K562 (cell line): ENCODE data around the gene CRB2. TPM values are rescaled to one million over a fixed set of nuclear protein-coding genes. Genes with fewer than 3 reads are reported as not detected.
A peak's percentile ranks its signal among the peaks of the same experiment; 100 is the strongest.

Experiments
- FUS ChIP-seq: fragments of 200-400 bp; formaldehyde crosslinking; optimal IDR thresholded peaks from 2 replicates; pipeline ENCODE3; 2017; ENCODE audit warnings: low read depth, low read length
- MBD2 ChIP-seq: sonication (generic); IDR thresholded peaks from 2 replicates; pipeline ENCODE4 v1.6.1; 2016; ENCODE audit warnings: low read depth, borderline replicate concordance
- ZNF24 ChIP-seq: fragments of 450-650 bp; IDR thresholded peaks from 2 replicates; pipeline ENCODE4 v1.6.1; 2016
- ZNF830 ChIP-seq: fragments of 250-450 bp; sonication (Bioruptor Pico); IDR thresholded peaks from 2 replicates; pipeline ENCODE4 v1.5.0; 2021; ENCODE audit warnings: mild to moderate bottlenecking
- polyA plus RNA-seq, 8 experiments: library from polyadenylated mRNA; depleted of rRNA in 4 of 8; stranded (reverse) in 5 of 8; unstranded in 3 of 8; fragments of >200 nt; fragmentation: Nextera tagmentation in 2 of 8; fragmentation: Illumina TruSeq in 1 of 8; extraction: Ambion mirVana in 2 of 8; extraction: Trizol in 1 of 8; gene quantifications; 2 replicates each; pipeline versions ENCODE4 v1.2.1 to v1.2.3, GENCODE V29; 2011 to 2014; ENCODE audit warnings: inconsistent platforms in 1 of 8, missing spikeins in 1 of 8
- total RNA-seq, 7 experiments: library from RNA; depleted of rRNA in 6 of 7; stranded (reverse); fragments of >200 nt in 6 of 7; fragmentation: Illumina TruSeq in 2 of 7; extraction: Trizol in 2 of 7; gene quantifications; 2 replicates each; pipeline versions ENCODE4 v1.2.1 to v1.2.3, GENCODE V29; 2011 to 2021; ENCODE audit warnings: low replicate concordance in 1 of 7
- TF ChIP-seq, protein P1 (sequence below): fragments of 200-600 bp; sonication (generic); IDR thresholded peaks from one replicate; pipeline ENCODE4 v1.6.1; 2012; ENCODE audit warnings: mild to moderate bottlenecking, low read depth, low read length, inconsistent platforms
- TF ChIP-seq, protein P2 (sequence below): fragments of 250-450 bp; sonication (Bioruptor Pico); IDR thresholded peaks from 2 replicates; pipeline ENCODE4 v1.5.0; 2021; ENCODE audit warnings: mild to moderate bottlenecking, borderline replicate concordance
- TF ChIP-seq, protein P3 (sequence below): fragments of 150-350 bp; conservative IDR thresholded peaks from 2 replicates; pipeline ENCODE4 v1.6.1; 2014; ENCODE audit warnings: low read length

Gene CRB2
- total and polyA plus RNA-seq, 9 of the 15 experiments (the other 6 are each of a cell fraction or from before 2014, with no cell fraction given) = 0.13 to 1.2 (median 0.25) TPM; not detected in 2

DNA sequence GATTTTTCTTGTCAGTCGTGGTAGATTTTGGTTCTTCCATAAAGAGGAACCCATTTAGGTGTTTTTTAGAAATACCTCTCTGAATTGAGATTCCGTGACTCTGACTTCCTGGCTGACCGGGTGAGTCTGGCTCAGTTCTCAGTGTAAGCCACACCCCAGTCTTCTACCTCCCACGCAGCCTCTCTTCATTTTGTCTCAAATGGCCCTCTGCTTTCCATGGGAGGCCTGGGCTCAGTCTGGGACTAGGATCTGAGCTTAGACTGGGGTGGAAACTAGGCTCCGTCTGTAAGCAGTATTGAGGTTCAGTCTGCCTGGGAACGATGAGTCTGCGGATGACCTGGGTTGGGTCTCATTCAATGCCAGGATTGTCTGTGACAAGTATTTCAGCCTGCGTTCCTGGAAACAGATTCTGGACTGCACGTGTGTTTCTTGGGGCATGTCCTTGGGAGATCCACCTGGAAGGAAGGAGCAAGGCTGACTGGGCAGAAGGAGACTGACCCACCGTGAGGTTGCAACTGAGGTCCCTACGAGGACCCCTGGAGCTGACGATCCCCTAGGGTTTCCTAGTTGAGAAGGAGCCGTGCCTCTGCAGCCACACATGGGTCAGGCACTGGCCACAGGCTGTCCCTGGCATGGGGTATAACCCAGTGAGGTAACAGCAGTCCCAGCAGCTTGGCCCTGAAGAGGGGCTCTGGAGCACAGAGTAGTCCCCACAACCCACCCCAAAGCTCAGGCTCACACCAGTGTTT lies 12.4 kb upstream of the CRB2 start (continued):
- TF ChIP-seq, protein P1, sequence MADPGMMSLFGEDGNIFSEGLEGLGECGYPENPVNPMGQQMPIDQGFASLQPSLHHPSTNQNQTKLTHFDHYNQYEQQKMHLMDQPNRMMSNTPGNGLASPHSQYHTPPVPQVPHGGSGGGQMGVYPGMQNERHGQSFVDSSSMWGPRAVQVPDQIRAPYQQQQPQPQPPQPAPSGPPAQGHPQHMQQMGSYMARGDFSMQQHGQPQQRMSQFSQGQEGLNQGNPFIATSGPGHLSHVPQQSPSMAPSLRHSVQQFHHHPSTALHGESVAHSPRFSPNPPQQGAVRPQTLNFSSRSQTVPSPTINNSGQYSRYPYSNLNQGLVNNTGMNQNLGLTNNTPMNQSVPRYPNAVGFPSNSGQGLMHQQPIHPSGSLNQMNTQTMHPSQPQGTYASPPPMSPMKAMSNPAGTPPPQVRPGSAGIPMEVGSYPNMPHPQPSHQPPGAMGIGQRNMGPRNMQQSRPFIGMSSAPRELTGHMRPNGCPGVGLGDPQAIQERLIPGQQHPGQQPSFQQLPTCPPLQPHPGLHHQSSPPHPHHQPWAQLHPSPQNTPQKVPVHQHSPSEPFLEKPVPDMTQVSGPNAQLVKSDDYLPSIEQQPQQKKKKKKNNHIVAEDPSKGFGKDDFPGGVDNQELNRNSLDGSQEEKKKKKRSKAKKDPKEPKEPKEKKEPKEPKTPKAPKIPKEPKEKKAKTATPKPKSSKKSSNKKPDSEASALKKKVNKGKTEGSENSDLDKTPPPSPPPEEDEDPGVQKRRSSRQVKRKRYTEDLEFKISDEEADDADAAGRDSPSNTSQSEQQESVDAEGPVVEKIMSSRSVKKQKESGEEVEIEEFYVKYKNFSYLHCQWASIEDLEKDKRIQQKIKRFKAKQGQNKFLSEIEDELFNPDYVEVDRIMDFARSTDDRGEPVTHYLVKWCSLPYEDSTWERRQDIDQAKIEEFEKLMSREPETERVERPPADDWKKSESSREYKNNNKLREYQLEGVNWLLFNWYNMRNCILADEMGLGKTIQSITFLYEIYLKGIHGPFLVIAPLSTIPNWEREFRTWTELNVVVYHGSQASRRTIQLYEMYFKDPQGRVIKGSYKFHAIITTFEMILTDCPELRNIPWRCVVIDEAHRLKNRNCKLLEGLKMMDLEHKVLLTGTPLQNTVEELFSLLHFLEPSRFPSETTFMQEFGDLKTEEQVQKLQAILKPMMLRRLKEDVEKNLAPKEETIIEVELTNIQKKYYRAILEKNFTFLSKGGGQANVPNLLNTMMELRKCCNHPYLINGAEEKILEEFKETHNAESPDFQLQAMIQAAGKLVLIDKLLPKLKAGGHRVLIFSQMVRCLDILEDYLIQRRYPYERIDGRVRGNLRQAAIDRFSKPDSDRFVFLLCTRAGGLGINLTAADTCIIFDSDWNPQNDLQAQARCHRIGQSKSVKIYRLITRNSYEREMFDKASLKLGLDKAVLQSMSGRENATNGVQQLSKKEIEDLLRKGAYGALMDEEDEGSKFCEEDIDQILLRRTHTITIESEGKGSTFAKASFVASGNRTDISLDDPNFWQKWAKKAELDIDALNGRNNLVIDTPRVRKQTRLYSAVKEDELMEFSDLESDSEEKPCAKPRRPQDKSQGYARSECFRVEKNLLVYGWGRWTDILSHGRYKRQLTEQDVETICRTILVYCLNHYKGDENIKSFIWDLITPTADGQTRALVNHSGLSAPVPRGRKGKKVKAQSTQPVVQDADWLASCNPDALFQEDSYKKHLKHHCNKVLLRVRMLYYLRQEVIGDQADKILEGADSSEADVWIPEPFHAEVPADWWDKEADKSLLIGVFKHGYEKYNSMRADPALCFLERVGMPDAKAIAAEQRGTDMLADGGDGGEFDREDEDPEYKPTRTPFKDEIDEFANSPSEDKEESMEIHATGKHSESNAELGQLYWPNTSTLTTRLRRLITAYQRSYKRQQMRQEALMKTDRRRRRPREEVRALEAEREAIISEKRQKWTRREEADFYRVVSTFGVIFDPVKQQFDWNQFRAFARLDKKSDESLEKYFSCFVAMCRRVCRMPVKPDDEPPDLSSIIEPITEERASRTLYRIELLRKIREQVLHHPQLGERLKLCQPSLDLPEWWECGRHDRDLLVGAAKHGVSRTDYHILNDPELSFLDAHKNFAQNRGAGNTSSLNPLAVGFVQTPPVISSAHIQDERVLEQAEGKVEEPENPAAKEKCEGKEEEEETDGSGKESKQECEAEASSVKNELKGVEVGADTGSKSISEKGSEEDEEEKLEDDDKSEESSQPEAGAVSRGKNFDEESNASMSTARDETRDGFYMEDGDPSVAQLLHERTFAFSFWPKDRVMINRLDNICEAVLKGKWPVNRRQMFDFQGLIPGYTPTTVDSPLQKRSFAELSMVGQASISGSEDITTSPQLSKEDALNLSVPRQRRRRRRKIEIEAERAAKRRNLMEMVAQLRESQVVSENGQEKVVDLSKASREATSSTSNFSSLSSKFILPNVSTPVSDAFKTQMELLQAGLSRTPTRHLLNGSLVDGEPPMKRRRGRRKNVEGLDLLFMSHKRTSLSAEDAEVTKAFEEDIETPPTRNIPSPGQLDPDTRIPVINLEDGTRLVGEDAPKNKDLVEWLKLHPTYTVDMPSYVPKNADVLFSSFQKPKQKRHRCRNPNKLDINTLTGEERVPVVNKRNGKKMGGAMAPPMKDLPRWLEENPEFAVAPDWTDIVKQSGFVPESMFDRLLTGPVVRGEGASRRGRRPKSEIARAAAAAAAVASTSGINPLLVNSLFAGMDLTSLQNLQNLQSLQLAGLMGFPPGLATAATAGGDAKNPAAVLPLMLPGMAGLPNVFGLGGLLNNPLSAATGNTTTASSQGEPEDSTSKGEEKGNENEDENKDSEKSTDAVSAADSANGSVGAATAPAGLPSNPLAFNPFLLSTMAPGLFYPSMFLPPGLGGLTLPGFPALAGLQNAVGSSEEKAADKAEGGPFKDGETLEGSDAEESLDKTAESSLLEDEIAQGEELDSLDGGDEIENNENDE = no peak
- TF ChIP-seq ZNF830 (CRISPR knock-in tag) (no peak), MBD2 (peak; percentile 23; the same call in 1 of the 2 replicates), ZNF24 (no peak), FUS (no peak)
- TF ChIP-seq, protein P2, sequence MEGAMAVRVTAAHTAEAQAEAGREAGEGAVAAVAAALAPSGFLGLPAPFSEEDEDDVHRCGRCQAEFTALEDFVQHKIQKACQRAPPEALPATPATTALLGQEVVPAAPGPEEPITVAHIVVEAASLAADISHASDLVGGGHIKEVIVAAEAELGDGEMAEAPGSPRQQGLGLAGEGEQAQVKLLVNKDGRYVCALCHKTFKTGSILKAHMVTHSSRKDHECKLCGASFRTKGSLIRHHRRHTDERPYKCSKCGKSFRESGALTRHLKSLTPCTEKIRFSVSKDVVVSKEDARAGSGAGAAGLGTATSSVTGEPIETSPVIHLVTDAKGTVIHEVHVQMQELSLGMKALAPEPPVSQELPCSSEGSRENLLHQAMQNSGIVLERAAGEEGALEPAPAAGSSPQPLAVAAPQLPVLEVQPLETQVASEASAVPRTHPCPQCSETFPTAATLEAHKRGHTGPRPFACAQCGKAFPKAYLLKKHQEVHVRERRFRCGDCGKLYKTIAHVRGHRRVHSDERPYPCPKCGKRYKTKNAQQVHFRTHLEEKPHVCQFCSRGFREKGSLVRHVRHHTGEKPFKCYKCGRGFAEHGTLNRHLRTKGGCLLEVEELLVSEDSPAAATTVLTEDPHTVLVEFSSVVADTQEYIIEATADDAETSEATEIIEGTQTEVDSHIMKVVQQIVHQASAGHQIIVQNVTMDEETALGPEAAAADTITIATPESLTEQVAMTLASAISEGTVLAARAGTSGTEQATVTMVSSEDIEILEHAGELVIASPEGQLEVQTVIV = no peak
- TF ChIP-seq, protein P3, sequence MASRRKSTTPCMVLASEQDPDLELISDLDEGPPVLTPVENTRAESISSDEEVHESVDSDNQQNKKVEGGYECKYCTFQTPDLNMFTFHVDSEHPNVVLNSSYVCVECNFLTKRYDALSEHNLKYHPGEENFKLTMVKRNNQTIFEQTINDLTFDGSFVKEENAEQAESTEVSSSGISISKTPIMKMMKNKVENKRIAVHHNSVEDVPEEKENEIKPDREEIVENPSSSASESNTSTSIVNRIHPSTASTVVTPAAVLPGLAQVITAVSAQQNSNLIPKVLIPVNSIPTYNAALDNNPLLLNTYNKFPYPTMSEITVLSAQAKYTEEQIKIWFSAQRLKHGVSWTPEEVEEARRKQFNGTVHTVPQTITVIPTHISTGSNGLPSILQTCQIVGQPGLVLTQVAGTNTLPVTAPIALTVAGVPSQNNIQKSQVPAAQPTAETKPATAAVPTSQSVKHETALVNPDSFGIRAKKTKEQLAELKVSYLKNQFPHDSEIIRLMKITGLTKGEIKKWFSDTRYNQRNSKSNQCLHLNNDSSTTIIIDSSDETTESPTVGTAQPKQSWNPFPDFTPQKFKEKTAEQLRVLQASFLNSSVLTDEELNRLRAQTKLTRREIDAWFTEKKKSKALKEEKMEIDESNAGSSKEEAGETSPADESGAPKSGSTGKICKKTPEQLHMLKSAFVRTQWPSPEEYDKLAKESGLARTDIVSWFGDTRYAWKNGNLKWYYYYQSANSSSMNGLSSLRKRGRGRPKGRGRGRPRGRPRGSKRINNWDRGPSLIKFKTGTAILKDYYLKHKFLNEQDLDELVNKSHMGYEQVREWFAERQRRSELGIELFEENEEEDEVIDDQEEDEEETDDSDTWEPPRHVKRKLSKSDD = no peak
